HepG2 (cell line): Measurements from ENCODE around the gene ITPRIP. TPM values are rescaled to one million over a fixed set of nuclear protein-coding genes. Genes with fewer than 3 reads are reported as not detected.

Experiments
- ATF1 ChIP-seq: IDR thresholded peaks from 2 replicates; pipeline ENCODE4 v1.6.1; 2016; ENCODE audit warnings: mild to moderate bottlenecking, control low read depth
- CBX1 ChIP-seq: IDR thresholded peaks from one replicate; pipeline ENCODE4 v1.6.1; 2016; ENCODE audit warnings: antibody characterized with exemption, low read depth
- CENPX ChIP-seq: sonication (generic); formaldehyde crosslinking; IDR thresholded peaks from 2 replicates; pipeline ENCODE4 v1.9.0; 2021; ENCODE audit warnings: mild to moderate bottlenecking, missing genetic modification reagents, moderate library complexity
- EP300 ChIP-seq, 3 experiments: sonication (generic) in 1 of 3; formaldehyde crosslinking in 1 of 3; IDR thresholded peaks; 2 replicates each; pipeline versions ENCODE4 v1.5.1 to v1.6.1; 2011 to 2020; ENCODE audit warnings: low read depth in 2 of 3, low read length in 2 of 3, borderline replicate concordance in 1 of 3, improper control_type of control experiment in 1 of 3, mild to moderate bottlenecking in 1 of 3, missing genetic modification reagents in 1 of 3, moderate library complexity in 1 of 3
- FOSL2 ChIP-seq: sonication (generic); formaldehyde crosslinking; IDR thresholded peaks from 2 replicates; pipeline ENCODE4 v1.4.0; 2020; ENCODE audit warnings: missing genetic modification reagents
- GATAD1 ChIP-seq: IDR thresholded peaks from 2 replicates; pipeline ENCODE4 v1.6.1; 2016; ENCODE audit warnings: missing genetic modification reagents, missing compliant biosample characterization
- HCFC1 ChIP-seq: fragments of 150-350 bp; IDR thresholded peaks from 2 replicates; pipeline ENCODE4 v1.6.1; 2014; ENCODE audit warnings: low read depth, low read length
- HDAC2 ChIP-seq: sonication (generic); formaldehyde crosslinking; IDR thresholded peaks from 2 replicates; pipeline ENCODE4 v1.4.0; 2020; ENCODE audit warnings: missing genetic modification reagents
- HOXD1 ChIP-seq: sonication (generic); formaldehyde crosslinking; IDR thresholded peaks from 2 replicates; pipeline ENCODE4 v1.5.0; 2020; ENCODE audit warnings: missing genetic modification reagents
- JUNB ChIP-seq: sonication (generic); formaldehyde crosslinking; IDR thresholded peaks from 2 replicates; pipeline ENCODE4 v1.8.0; 2022; ENCODE audit warnings: missing genetic modification reagents, mild to moderate bottlenecking, borderline replicate concordance
- KLF13 ChIP-seq: sonication (generic); formaldehyde crosslinking; IDR thresholded peaks from 2 replicates; pipeline ENCODE4 v1.4.0; 2020; ENCODE audit warnings: mild to moderate bottlenecking, missing genetic modification reagents
- NR2F2 ChIP-seq: IDR thresholded peaks from 2 replicates; pipeline ENCODE4 v1.6.1; 2012; ENCODE audit warnings: low read depth, inconsistent platforms, borderline replicate concordance
- REPIN1 ChIP-seq: sonication (generic); formaldehyde crosslinking; IDR thresholded peaks from 2 replicates; pipeline ENCODE4 v1.8.0; 2022; ENCODE audit warnings: missing genetic modification reagents, low read depth, mild to moderate bottlenecking, borderline replicate concordance
- RFX5 ChIP-seq: IDR thresholded peaks from 2 replicates; pipeline ENCODE4 v1.6.1; 2011; ENCODE audit warnings: low read depth, low read length, improper control_type of control experiment
- SMAD3 ChIP-seq: sonication (generic); formaldehyde crosslinking; IDR thresholded peaks from 2 replicates; pipeline ENCODE4 v1.4.0; 2020; ENCODE audit warnings: missing genetic modification reagents
- TEAD2 ChIP-seq: sonication (generic); formaldehyde crosslinking; IDR thresholded peaks from 2 replicates; pipeline ENCODE4 v1.9.0; 2021; ENCODE audit warnings: missing genetic modification reagents
- THYN1 ChIP-seq: sonication (generic); formaldehyde crosslinking; IDR thresholded peaks from 2 replicates; pipeline ENCODE4 v1.8.1; 2023; ENCODE audit warnings: low read depth, mild to moderate bottlenecking, moderate library complexity, missing genetic modification reagents, borderline replicate concordance
- ZNF333 ChIP-seq: sonication (generic); formaldehyde crosslinking; IDR thresholded peaks from 2 replicates; pipeline ENCODE4 v1.4.0; 2020; ENCODE audit warnings: mild to moderate bottlenecking, missing genetic modification reagents, borderline replicate concordance
- ZNF33B ChIP-seq: sonication (generic); formaldehyde crosslinking; IDR thresholded peaks from 2 replicates; pipeline ENCODE4 v1.5.1; 2020; ENCODE audit warnings: mild to moderate bottlenecking, missing genetic modification reagents
- ZNF562 ChIP-seq: sonication (generic); formaldehyde crosslinking; IDR thresholded peaks from 2 replicates; pipeline ENCODE4 v1.8.0; 2022; ENCODE audit warnings: missing genetic modification reagents, borderline replicate concordance
- ZNF629 ChIP-seq: sonication (generic); formaldehyde crosslinking; conservative IDR thresholded peaks from 2 replicates; pipeline ENCODE4 v1.5.0; 2020; ENCODE audit warnings: missing genetic modification reagents
- polyA plus RNA-seq, 8 experiments: library from polyadenylated mRNA; depleted of rRNA in 3 of 8; stranded (reverse) in 7 of 8; unstranded in 1 of 8; fragments of >200 nt; fragmentation: Illumina TruSeq in 4 of 8; extraction: Trizol in 4 of 8; gene quantifications; 2 replicates each; pipeline versions ENCODE4 v1.2.1 to v1.2.3, GENCODE V29; 2011 to 2016; ENCODE audit warnings: low read depth in 4 of 8, missing spikeins in 1 of 8, mixed read lengths in 1 of 8; ENCODE audit not compliant: insufficient read depth in 1 of 8
- total RNA-seq, 5 experiments: library from RNA; depleted of rRNA; stranded (reverse); fragments of >200 nt; fragmentation: Illumina TruSeq; extraction: Trizol; gene quantifications; 2 replicates each; pipeline ENCODE4 v1.2.3, GENCODE V29; 2016; ENCODE audit warnings: low read depth in 1 of 5
- TF ChIP-seq, protein P1 (sequence below): sonication (generic); formaldehyde crosslinking; IDR thresholded peaks from 2 replicates; pipeline ENCODE4 v1.4.0; 2020; ENCODE audit warnings: missing genetic modification reagents
- TF ChIP-seq, protein P2 (sequence below): sonication (generic); formaldehyde crosslinking; conservative IDR thresholded peaks from 2 replicates; pipeline ENCODE4 v1.4.0; 2020; ENCODE audit warnings: missing genetic modification reagents
- TF ChIP-seq, protein P3 (sequence below): fragments of 450-650 bp; IDR thresholded peaks from 2 replicates; pipeline ENCODE4 v1.6.1; 2017
- TF ChIP-seq, protein P4 (sequence below): sonication (generic); formaldehyde crosslinking; IDR thresholded peaks from 2 replicates; pipeline ENCODE4 v1.5.1; 2020; ENCODE audit warnings: missing genetic modification reagents, mild to moderate bottlenecking, borderline replicate concordance
- TF ChIP-seq, protein P5 (sequence below): IDR thresholded peaks from 2 replicates; pipeline ENCODE4 v1.6.1; 2012; ENCODE audit warnings: inconsistent platforms

ITPRIP gene
- total and polyA plus RNA-seq, 2 of the 13 experiments (the other 11 are each of a cell fraction or from before 2014, with no cell fraction given) = 1.00 to 2.8 TPM

DNA sequence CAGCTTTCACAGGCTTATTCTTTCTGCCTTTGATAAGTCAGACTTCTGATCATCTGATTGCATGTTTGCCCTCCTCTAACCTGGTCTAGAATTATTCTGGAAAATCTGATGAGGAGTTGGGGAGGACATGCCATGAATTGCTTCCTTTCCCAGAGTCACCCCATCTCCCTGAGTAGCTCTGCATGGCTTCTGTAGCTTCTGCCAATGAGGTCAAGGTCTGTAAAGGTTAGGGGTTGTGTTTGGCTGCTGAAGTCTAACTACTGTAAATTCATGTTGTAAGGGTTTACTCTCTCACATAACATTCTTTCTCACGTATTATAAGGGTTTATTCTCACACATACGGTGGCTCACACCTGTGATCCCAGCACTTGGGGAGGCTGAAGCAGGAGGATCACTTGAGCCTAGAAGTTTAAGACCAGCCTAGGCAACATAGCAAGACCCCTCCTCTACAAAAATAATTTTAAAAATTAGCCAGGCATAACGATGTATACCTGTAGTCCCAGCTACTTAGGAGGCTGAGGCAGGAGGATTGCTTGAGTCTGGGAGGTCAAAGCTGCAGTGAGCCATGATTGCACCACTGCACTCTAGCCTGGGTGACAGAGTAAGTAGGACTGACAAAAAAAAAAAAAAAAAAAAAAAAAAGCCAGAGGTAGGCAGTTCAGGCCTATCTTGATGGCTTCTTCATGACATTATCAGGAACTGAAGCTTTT is 58.6 kb downstream of the ITPRIP start (continued):
- TF ChIP-seq, protein P1, sequence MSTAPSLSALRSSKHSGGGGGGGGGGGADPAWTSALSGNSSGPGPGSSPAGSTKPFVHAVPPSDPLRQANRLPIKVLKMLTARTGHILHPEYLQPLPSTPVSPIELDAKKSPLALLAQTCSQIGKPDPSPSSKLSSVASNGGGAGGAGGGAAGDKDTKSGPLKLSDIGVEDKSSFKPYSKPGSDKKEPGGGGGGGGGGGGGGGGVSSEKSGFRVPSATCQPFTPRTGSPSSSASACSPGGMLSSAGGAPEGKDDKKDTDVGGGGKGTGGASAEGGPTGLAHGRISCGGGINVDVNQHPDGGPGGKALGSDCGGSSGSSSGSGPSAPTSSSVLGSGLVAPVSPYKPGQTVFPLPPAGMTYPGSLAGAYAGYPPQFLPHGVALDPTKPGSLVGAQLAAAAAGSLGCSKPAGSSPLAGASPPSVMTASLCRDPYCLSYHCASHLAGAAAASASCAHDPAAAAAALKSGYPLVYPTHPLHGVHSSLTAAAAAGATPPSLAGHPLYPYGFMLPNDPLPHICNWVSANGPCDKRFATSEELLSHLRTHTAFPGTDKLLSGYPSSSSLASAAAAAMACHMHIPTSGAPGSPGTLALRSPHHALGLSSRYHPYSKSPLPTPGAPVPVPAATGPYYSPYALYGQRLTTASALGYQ = no peak
- TF ChIP-seq JUNB (CRISPR knock-in tag) (no peak), REPIN1 (CRISPR knock-in tag) (no peak), EP300 (IDR thresholded peaks at IDR 0.05; ENCODE audit: low read depth in 2 of 2, low read length in 2 of 2) (peak in 1 of 2 experiments; percentile 39; a peak in 1 of 4 replicates), EP300 (CRISPR knock-in tag; IDR thresholded peaks at IDR 0.05; ENCODE audit: borderline replicate concordance) (no peak), ZNF333 (no peak), ZNF629 (CRISPR knock-in tag) (no peak), ATF1 (CRISPR knock-in tag) (no peak), GATAD1 (no peak), HCFC1 (no peak), CENPX (CRISPR knock-in tag) (no peak), TEAD2 (CRISPR knock-in tag) (no peak), FOSL2 (CRISPR knock-in tag) (no peak), CBX1 (no peak), HDAC2 (no peak), ZNF33B (CRISPR knock-in tag) (no peak), THYN1 (CRISPR knock-in tag) (no peak), SMAD3 (CRISPR knock-in tag) (no peak), HOXD1 (CRISPR knock-in tag) (0 out of 2 replicates have a peak, but pooled peaks have one; percentile 46), ZNF562 (no peak), NR2F2 (peak; percentile 71), KLF13 (no peak), RFX5 (no peak)
- TF ChIP-seq, protein P2, sequence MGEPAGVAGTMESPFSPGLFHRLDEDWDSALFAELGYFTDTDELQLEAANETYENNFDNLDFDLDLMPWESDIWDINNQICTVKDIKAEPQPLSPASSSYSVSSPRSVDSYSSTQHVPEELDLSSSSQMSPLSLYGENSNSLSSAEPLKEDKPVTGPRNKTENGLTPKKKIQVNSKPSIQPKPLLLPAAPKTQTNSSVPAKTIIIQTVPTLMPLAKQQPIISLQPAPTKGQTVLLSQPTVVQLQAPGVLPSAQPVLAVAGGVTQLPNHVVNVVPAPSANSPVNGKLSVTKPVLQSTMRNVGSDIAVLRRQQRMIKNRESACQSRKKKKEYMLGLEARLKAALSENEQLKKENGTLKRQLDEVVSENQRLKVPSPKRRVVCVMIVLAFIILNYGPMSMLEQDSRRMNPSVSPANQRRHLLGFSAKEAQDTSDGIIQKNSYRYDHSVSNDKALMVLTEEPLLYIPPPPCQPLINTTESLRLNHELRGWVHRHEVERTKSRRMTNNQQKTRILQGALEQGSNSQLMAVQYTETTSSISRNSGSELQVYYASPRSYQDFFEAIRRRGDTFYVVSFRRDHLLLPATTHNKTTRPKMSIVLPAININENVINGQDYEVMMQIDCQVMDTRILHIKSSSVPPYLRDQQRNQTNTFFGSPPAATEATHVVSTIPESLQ (CRISPR knock-in tag) = no peak
- TF ChIP-seq, protein P3, sequence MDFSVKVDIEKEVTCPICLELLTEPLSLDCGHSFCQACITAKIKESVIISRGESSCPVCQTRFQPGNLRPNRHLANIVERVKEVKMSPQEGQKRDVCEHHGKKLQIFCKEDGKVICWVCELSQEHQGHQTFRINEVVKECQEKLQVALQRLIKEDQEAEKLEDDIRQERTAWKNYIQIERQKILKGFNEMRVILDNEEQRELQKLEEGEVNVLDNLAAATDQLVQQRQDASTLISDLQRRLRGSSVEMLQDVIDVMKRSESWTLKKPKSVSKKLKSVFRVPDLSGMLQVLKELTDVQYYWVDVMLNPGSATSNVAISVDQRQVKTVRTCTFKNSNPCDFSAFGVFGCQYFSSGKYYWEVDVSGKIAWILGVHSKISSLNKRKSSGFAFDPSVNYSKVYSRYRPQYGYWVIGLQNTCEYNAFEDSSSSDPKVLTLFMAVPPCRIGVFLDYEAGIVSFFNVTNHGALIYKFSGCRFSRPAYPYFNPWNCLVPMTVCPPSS = no peak
- TF ChIP-seq, protein P4, sequence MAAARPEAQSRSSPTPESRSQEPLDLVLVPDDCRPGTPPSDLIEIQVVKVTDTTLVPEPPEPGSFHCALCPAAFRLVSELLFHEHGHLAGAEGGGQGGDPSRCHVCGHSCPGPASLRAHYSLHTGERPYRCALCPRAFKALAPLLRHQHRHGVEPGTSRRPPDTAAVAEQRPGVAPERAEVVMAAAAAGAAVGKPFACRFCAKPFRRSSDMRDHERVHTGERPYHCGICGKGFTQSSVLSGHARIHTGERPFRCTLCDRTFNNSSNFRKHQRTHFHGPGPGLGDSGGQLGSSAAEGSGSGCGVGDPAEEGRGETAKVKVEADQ (CRISPR knock-in tag) = no peak
- TF ChIP-seq, protein P5, sequence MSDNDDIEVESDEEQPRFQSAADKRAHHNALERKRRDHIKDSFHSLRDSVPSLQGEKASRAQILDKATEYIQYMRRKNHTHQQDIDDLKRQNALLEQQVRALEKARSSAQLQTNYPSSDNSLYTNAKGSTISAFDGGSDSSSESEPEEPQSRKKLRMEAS = 0 out of 2 replicates have a peak, but pooled peaks have one; percentile 26
